Upper lobe of left lung (tissue), 6 donors: ENCODE measurements around the gene KCNN2. TPM values are rescaled to one million over a fixed set of nuclear protein-coding genes. Genes with fewer than 3 reads are reported as not detected.
A peak's percentile ranks its signal among the peaks of the same experiment; 100 is the strongest.

Source experiments
- ATAC-seq, 2 donors: fragments of 200-7000 bp; cut with Tn5 transposase; one replicate each; pipeline ENCODE4 v1.9.1; 2022; ENCODE audit warnings: mild to moderate bottlenecking in 2 of 2, moderate library complexity in 2 of 2; ENCODE audit not compliant: low FRiP score in 2 of 2
- DNase-seq, 2 donors: peaks; one replicate each; pipeline ENCODE4 v3.0.0-alpha.2; 2019 to 2020
- H3K27ac ChIP-seq, 4 donors: fragments of 200-600 bp; sonication (generic); one replicate each; pipeline ENCODE4 v1.5.1; 2016 to 2019
- H3K27me3 ChIP-seq, 4 donors: fragments of 200-600 bp; sonication (generic); one replicate each; pipeline ENCODE4 v1.5.1; 2017 to 2019
- H3K36me3 ChIP-seq, 4 donors: fragments of 200-600 bp; sonication (generic); one replicate each; pipeline ENCODE4 v1.5.1; 2016 to 2019
- H3K4me1 ChIP-seq, 4 donors: fragments of 200-600 bp; sonication (generic); one replicate each; pipeline ENCODE4 v1.5.1; 2018 to 2019
- H3K4me3 ChIP-seq, 4 donors: fragments of 200-600 bp; sonication (generic); one replicate each; pipeline ENCODE4 v1.5.1; 2017 to 2019; ENCODE audit warnings: mild to moderate bottlenecking in 2 of 4, moderate library complexity in 1 of 4
- H3K9me3 ChIP-seq, 4 donors: fragments of 200-600 bp; sonication (generic); one replicate each; pipeline ENCODE4 v1.5.1; 2018 to 2019
- EP300 ChIP-seq, 4 donors: sonication (generic); formaldehyde crosslinking; IDR thresholded peaks; one replicate each; pipeline ENCODE4 v1.5.1; 2017; ENCODE audit warnings: antibody characterized with exemption in 4 of 4, control low read depth in 2 of 4
- POLR2A ChIP-seq, 4 donors: fragments of 450-650 bp; IDR thresholded peaks; one replicate each; pipeline ENCODE4 v1.5.1; 2016 to 2017; ENCODE audit warnings: antibody characterized with exemption in 4 of 4, mild to moderate bottlenecking in 2 of 4
- POLR2AphosphoS5 ChIP-seq, 2 donors: sonication (generic); formaldehyde crosslinking; IDR thresholded peaks; one replicate each; pipeline ENCODE4 v1.5.1; 2017; ENCODE audit warnings: antibody characterized with exemption in 2 of 2
- WGBS, 2 donors: methylation state at CpG; one replicate each; pipeline ENCODE4 v1.1.5; 2017 to 2018; 5-methylcytosine and 5-hydroxymethylcytosine counted together
- total RNA-seq, 6 donors: library from RNA; depleted of rRNA in 4 of 6; stranded (reverse); fragments of >200 nt in 4 of 6; gene quantifications; one replicate each; pipeline versions ENCODE4 v1.1.0 to v1.2.1, GENCODE V29; 2016 to 2021
- TF ChIP-seq, protein P1 (sequence below), 6 experiments: fragments of 450-650 bp in 4 of 6; fragments of 200-600 bp in 2 of 6; sonication (generic) in 2 of 6; IDR thresholded peaks; one replicate each; pipeline ENCODE4 v1.5.1; 2016 to 2019; ENCODE audit warnings: antibody characterized with exemption in 6 of 6
- donor health status: DM: no; HTN: no; CAD: no; lungs with moderate emphysema.
- donor health status: DM: no; HTN: yes; CAD: no; lungs with severe emphysema.

KCNN2 gene
- total RNA-seq, 6 donors from 2014 or later: 0.55 to 3.2 (median 1.9) TPM

- no peak for TF ChIP-seq POLR2AphosphoS5 (IDR thresholded peaks at IDR 0.05)
- no peak for TF ChIP-seq EP300 (IDR thresholded peaks at IDR 0.05)
- TF ChIP-seq, protein P1, sequence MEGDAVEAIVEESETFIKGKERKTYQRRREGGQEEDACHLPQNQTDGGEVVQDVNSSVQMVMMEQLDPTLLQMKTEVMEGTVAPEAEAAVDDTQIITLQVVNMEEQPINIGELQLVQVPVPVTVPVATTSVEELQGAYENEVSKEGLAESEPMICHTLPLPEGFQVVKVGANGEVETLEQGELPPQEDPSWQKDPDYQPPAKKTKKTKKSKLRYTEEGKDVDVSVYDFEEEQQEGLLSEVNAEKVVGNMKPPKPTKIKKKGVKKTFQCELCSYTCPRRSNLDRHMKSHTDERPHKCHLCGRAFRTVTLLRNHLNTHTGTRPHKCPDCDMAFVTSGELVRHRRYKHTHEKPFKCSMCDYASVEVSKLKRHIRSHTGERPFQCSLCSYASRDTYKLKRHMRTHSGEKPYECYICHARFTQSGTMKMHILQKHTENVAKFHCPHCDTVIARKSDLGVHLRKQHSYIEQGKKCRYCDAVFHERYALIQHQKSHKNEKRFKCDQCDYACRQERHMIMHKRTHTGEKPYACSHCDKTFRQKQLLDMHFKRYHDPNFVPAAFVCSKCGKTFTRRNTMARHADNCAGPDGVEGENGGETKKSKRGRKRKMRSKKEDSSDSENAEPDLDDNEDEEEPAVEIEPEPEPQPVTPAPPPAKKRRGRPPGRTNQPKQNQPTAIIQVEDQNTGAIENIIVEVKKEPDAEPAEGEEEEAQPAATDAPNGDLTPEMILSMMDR (IDR thresholded peaks at IDR 0.05): no peak
- TF ChIP-seq POLR2A (IDR thresholded peaks at IDR 0.05): no peak
- WGBS, 2 donors: 91 to 97% methylated on average over 3 of the region's 3 CpGs
- Histone ChIP-seq H3K27me3 (no peaks in the 10 kb centered on the region), H3K4me3 (no peak overlapping the region), H3K4me1 (no peaks in the 10 kb centered on the region), H3K36me3 (no peaks in the 10 kb centered on the region), H3K9me3 (no peaks in the 10 kb centered on the region), H3K27ac (no peak overlapping the region)
- DNase-seq (no peak), ATAC-seq (no peak)
These were observed 22.8 kb upstream of the KCNN2 start for GRCh38 chr5:114339108-114339507.

- no peak for TF ChIP-seq POLR2A (IDR thresholded peaks at IDR 0.05)
- TF ChIP-seq POLR2AphosphoS5 (IDR thresholded peaks at IDR 0.05): no peak
- TF ChIP-seq, protein P1 (IDR thresholded peaks at IDR 0.05): no peak
- no peak for TF ChIP-seq EP300 (IDR thresholded peaks at IDR 0.05)
- no peaks in the 10 kb centered on the region for H3K4me1 ChIP-seq
- ATAC-seq (no peak), DNase-seq (no peak)
- no peaks in the 10 kb centered on the region for H3K36me3 ChIP-seq
- H3K27ac ChIP-seq: no peak overlapping the region
- no peaks in the 10 kb centered on the region for H3K27me3 ChIP-seq
- no peaks in the 10 kb centered on the region for H3K9me3 ChIP-seq
- 83 to 90% methylated on average over 4 of the region's 4 CpGs for WGBS, 2 donors
- no peak overlapping the region for H3K4me3 ChIP-seq
These were observed 15.7 kb upstream of the KCNN2 start for GRCh38 chr5:114346181-114346580.

DNA sequence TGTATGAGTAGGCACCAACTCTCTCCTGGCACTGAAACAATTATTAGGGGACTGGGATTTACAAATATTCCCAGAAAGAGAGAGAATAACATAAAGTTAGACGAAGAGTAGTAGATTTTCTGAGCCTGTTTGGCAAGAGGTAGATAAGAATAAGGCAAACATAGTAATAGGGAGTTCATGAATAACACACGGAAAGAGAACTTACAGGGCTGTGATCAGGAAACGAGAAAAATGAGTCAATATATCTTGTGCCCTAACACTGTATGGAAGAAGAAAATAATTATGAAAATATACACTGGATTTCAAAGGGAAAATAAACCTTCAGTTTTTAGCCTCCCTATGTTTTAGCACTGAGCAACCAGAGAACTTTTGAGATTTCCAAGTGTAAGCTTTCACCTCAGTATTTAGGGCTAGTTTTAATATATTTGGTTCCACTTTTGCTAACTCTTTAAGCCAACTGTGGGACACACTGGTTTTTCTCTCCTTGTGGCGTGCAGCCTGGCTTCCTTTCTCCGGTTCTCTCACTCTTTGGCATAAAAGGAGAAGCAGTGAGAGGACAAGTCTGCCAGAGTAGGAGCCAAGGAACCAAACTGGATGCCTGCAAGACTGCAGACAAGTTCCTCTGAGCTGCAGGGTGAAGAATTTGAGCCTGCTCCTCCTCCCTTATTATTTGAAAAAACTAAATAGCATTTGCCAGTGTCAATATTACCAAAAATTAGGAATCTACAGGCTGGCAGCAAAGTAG is 6.6 kb upstream of the KCNN2 start:
- WGBS, 2 donors: 52 to 62% methylated on average over 5 of the region's 5 CpGs
- TF ChIP-seq EP300 (IDR thresholded peaks at IDR 0.05) (no peak), POLR2A (IDR thresholded peaks at IDR 0.05) (no peak), POLR2AphosphoS5 (IDR thresholded peaks at IDR 0.05) (no peak)
- TF ChIP-seq, protein P1 (IDR thresholded peaks at IDR 0.05): no peak
- DNase-seq (no peak), ATAC-seq (no peak)
- Histone ChIP-seq H3K27me3 (no peaks in the 10 kb centered on the region), H3K4me1 (no peaks in the 10 kb centered on the region), H3K9me3 (no peaks in the 10 kb centered on the region), H3K4me3 (no peak overlapping the region), H3K36me3 (no peaks in the 10 kb centered on the region), H3K27ac (no peak overlapping the region)

DNA sequence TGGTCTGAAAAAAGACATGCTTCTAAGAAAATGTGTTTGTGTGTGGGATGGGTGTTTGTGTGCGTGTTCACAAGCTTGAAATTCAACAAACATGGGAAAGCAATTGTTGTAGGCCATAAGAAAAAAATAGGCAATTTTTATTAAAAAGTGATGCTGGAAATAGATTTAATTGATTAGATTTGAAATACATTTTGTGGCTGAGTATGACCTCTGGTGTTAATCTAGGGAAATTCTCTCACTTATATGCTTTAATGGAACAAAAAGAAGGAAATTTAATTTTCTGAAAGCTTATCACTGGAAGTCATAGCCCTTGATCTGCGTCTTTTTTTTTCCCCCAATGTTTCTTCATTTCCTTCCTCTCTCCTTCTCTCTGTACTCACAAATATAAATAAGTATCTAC is 3.5 kb upstream of the KCNN2 start:
- H3K4me1 ChIP-seq: peaks cover 18 to 30% (median 27%) of the 10 kb centered on the region in 4 donors
- ATAC-seq (no peak), DNase-seq (no peak)
- no peak for TF ChIP-seq POLR2AphosphoS5 (IDR thresholded peaks at IDR 0.05)
- TF ChIP-seq POLR2A (IDR thresholded peaks at IDR 0.05): no peak
- no peak for TF ChIP-seq EP300 (IDR thresholded peaks at IDR 0.05)
- TF ChIP-seq, protein P1 (IDR thresholded peaks at IDR 0.05): no peak
- no peak overlapping the region for H3K27ac ChIP-seq
- no peak overlapping the region for H3K4me3 ChIP-seq
- peaks cover 0 to 21% (median 10%) of the 10 kb centered on the region in 4 donors for H3K27me3 ChIP-seq
- no peaks in the 10 kb centered on the region for H3K9me3 ChIP-seq
- WGBS, 2 donors: 55 to 58% methylated on average over 2 of the region's 2 CpGs
- no peaks in the 10 kb centered on the region for H3K36me3 ChIP-seq

- Histone ChIP-seq H3K9me3 (no peaks in the 10 kb centered on the region), H3K27ac (no peak overlapping the region), H3K36me3 (no peaks in the 10 kb centered on the region), H3K4me3 (peak overlapping the region in 3 of 4 donors; percentile 61 to 75 (median 64)), H3K27me3 (peaks cover 0 to 25% (median 12%) of the 10 kb centered on the region in 4 donors), H3K4me1 (peaks cover 23 to 39% (median 29%) of the 10 kb centered on the region in 4 donors)
- DNase-seq: no peak
- TF ChIP-seq POLR2AphosphoS5 (IDR thresholded peaks at IDR 0.05) (no peak), EP300 (IDR thresholded peaks at IDR 0.05) (no peak), POLR2A (IDR thresholded peaks at IDR 0.05) (no peak)
- TF ChIP-seq, protein P1 (IDR thresholded peaks at IDR 0.05): no peak
- ATAC-seq: no peak
- WGBS, 2 donors: 19 to 30% methylated on average over 5 of the region's 5 CpGs
These were observed 1.5 kb upstream of the KCNN2 start for GRCh38 chr5:114360357-114360756.
